ENCODE data around the gene GABPA.

- TF ChIP-seq EZH2phosphoT487 (IDR thresholded peaks at IDR 0.05; ENCODE audit: insufficient read depth, low read depth): no peak
- no peak for TF ChIP-seq EZH2 (IDR thresholded peaks at IDR 0.05; ENCODE audit: insufficient read depth, poor library complexity, severe bottlenecking)
Observed at GRCh38 chr21:25734654-25734903, 193 bp upstream of the GABPA start.
